ENCODE results near the gene MLLT1.

- TF ChIP-seq L3MBTL2 (conservative IDR thresholded peaks at IDR 0.05) (no peak), ELF4 (IDR thresholded peaks at IDR 0.05) (no peak), SUZ12 (IDR thresholded peaks at IDR 0.05) (no peak), FOXM1 (IDR thresholded peaks at IDR 0.05; ENCODE audit: borderline replicate concordance) (no peak), CTBP1 (IDR thresholded peaks at IDR 0.05; ENCODE audit: borderline replicate concordance) (no peak), BHLHE40 (IDR thresholded peaks at IDR 0.05; ENCODE audit: borderline replicate concordance) (no peak), NFRKB (IDR thresholded peaks at IDR 0.05) (no peak), ARNT (IDR thresholded peaks at IDR 0.05) (no peak), PKNOX1 (IDR thresholded peaks at IDR 0.05) (no peak)
Measured at GRCh38 chr19:6230991-6231448, 48.8 kb downstream of the MLLT1 start.
